Kidney epithelial cell (primary cell): Measurements from ENCODE around the gene HSPB1. TPM values are rescaled to one million over a fixed set of nuclear protein-coding genes. Genes with fewer than 3 reads are reported as not detected.
A peak's percentile ranks its signal among the peaks of the same experiment; 100 is the strongest.
"Not testable (repeated sequence)": the region's sequence is repeated elsewhere in the genome, so short reads cannot be mapped to it uniquely, and the experiment has no call there.

Source experiments
- DNase-seq: peaks from one replicate; pipeline ENCODE4 v3.0.0-alpha.2; 2010; ENCODE audit warnings: low read depth
- H3K27me3 ChIP-seq: 2 replicates; pipeline ENCODE4 v1.6.0; 2011; ENCODE audit warnings: low read length; ENCODE audit not compliant: control insufficient read depth, insufficient read depth
- H3K36me3 ChIP-seq: 2 replicates; pipeline ENCODE4 v1.5.1; 2011; ENCODE audit warnings: low read length; ENCODE audit not compliant: control insufficient read depth, insufficient read depth
- H3K4me3 ChIP-seq: 2 replicates; pipeline ENCODE4 v1.5.1; 2011; ENCODE audit warnings: low read depth, mild to moderate bottlenecking, control low read depth, low read length
- total RNA-seq: library from RNA; depleted of rRNA; stranded (reverse); fragments of >200 nt; gene quantifications from 2 replicates; pipeline ENCODE4 v1.2.3, GENCODE V29; 2015
- TF ChIP-seq, protein P1 (sequence below): IDR thresholded peaks from 2 replicates; pipeline ENCODE4 v1.5.1; 2011; ENCODE audit warnings: mild to moderate bottlenecking, moderate library complexity, low read length, control low read depth, inconsistent platforms; ENCODE audit not compliant: insufficient read depth, poor library complexity, severe bottlenecking

The HSPB1 gene
- total RNA-seq, 1 donor from 2014 or later: 138 TPM

DNA sequence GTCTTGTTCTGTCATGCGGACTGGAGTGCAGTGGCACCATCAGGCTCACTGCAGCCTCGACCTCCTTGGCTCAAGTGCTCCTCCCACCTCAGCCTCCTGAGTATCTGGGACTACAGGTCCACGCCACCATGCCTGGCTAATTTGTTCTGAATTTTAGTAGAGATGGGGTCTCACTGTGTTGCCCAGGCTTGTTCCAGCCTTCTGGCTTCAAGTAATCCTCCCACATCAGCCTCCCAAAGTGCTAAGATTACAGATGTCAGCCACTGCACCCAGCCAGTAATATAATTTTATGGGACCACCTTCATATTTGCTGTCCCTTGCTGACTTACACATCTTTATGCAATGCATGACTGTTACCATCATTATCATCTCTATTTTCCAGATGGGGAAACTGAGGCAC lies 1.5 kb upstream of the HSPB1 start:
- no peak overlapping the region for H3K4me3 ChIP-seq
- DNase-seq: no peak
- H3K27me3 ChIP-seq: no peaks in the 10 kb centered on the region
- no peaks in the 10 kb centered on the region for H3K36me3 ChIP-seq
- TF ChIP-seq, protein P1, sequence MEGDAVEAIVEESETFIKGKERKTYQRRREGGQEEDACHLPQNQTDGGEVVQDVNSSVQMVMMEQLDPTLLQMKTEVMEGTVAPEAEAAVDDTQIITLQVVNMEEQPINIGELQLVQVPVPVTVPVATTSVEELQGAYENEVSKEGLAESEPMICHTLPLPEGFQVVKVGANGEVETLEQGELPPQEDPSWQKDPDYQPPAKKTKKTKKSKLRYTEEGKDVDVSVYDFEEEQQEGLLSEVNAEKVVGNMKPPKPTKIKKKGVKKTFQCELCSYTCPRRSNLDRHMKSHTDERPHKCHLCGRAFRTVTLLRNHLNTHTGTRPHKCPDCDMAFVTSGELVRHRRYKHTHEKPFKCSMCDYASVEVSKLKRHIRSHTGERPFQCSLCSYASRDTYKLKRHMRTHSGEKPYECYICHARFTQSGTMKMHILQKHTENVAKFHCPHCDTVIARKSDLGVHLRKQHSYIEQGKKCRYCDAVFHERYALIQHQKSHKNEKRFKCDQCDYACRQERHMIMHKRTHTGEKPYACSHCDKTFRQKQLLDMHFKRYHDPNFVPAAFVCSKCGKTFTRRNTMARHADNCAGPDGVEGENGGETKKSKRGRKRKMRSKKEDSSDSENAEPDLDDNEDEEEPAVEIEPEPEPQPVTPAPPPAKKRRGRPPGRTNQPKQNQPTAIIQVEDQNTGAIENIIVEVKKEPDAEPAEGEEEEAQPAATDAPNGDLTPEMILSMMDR: no peak

DNA sequence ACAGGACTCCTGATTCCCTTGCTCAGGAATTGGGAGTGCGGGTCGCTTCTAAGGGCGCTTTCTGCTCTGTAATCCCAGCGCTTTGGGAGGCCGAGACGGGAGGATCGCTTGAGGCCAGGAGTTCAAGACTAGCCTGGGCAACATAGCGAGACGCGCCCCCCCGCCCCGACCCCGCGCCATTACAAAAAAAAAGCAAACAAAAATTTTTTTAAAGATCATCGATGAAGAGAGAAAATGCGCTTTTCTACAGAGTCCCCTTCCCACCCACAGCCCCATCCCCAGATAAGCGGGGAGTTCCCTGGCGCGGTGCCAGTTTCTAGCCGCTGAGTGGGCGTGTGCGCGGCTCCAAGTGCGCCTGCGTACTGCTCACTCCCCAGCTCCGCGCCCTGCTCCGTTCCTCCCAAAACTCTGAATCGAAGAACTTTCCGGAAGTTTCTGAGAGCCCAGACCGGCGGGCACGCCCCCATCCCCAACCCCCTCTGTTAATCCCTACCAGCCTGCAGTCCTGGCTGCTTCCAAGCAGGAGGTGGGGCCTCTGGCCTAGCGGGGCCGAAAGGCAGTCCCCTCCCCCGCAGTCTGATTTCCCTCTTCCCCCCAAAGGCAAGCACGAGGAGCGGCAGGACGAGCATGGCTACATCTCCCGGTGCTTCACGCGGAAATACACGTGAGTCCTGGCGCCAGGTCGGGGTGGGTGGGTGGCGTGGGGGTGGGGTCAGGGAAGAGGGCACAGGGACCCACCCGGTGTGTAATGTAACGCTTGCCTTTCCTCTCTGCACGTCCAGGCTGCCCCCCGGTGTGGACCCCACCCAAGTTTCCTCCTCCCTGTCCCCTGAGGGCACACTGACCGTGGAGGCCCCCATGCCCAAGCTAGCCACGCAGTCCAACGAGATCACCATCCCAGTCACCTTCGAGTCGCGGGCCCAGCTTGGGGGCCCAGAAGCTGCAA lies 1.0 kb downstream of the HSPB1 start:
- peak overlapping the region; percentile 77 for H3K4me3 ChIP-seq
- no peaks in the 10 kb centered on the region for H3K36me3 ChIP-seq
- H3K27me3 ChIP-seq: no peaks in the 10 kb centered on the region
- peak; percentile 79 for DNase-seq
- TF ChIP-seq, protein P1: no peak

DNA sequence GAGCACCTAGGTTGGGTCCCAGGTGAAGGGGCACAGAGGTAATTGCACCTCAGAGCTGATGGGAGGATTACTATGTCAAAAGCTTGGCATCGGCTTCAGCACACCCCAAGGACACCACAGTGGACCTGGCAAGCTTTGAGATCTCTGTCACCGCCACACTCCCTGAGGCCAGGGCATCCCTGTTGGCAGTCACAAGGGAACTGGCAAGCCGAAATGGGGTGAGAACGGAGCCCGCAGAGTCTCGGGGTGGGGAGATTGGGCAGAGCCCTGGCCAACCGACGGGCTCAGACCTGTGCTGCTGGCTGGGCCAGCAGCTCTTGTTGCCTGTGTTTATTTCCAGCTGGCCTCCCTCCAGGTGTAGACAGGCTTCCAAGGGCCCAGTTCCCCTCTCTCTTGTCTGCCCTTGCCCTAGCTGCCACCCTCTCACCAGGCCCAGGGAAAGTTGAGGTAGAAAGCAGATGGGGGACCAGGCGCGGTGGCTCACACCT lies 2.5 kb downstream of the HSPB1 start:
- Histone ChIP-seq H3K36me3 (no peaks in the 10 kb centered on the region), H3K4me3 (no peak overlapping the region), H3K27me3 (no peaks in the 10 kb centered on the region)
- no peak for DNase-seq
- TF ChIP-seq, protein P1: no peak

DNA sequence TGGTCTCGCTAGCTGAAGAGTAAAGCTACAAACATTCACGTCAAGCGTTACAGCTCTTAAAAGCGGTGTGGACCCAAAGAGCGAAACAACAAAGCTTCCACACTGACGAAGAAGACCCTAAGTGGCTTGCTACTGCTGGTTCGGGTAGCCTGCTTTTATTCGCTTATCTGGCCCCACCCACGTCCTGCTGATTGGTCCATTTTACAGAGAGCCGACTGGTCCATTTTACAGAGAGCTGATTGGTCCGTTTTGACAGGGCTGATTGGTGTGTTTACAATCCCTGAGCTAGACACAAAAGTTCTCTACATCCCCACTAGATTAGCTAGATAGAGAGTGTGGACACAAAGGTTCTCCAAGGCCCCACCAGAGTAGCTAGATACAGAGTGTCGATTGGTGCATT lies 6.4 kb downstream of the HSPB1 start:
- DNase-seq, H3K27me3 ChIP-seq, H3K36me3 ChIP-seq, H3K4me3 ChIP-seq: not testable (repeated sequence)

DNA sequence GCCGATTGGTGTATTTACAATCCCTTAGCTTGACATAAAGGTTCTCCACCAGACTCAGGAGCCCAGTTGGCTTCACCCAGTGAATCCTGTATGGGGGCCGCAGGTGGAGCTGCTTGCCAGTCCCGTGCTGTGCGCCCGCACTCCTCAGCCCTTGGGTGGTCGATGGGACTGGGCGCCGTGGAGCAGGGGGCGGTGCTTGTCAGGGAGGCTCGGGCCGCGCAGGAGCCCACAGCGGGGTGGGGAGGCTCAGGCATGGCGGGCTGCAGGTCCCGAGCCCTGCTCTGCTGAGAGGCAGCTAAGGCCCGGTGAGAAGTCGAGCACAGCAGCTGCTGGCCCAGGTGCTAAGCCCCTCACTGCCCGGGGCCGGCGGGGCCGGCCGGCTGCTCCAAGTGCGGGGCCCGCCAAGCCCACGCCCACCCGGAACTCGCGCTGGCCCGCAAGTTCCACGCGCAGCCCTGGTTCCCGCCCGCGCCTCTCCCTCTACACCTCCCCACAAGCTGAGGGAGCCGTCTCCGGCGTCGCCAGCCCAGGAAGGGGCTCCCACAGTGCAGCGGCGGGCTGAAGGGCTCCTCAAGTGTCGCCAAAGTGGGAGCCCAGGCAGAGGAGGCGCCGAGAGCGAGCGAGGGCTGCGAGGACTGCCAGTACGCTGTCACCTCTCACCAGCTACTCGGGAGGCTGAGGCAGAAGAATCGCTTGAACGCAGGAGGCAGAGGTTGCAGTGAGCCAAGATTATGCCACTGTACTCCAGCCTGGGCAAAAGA lies 7.0 kb downstream of the HSPB1 start:
- not testable (repeated sequence) for H3K4me3 ChIP-seq, DNase-seq, H3K27me3 ChIP-seq, H3K36me3 ChIP-seq

DNA sequence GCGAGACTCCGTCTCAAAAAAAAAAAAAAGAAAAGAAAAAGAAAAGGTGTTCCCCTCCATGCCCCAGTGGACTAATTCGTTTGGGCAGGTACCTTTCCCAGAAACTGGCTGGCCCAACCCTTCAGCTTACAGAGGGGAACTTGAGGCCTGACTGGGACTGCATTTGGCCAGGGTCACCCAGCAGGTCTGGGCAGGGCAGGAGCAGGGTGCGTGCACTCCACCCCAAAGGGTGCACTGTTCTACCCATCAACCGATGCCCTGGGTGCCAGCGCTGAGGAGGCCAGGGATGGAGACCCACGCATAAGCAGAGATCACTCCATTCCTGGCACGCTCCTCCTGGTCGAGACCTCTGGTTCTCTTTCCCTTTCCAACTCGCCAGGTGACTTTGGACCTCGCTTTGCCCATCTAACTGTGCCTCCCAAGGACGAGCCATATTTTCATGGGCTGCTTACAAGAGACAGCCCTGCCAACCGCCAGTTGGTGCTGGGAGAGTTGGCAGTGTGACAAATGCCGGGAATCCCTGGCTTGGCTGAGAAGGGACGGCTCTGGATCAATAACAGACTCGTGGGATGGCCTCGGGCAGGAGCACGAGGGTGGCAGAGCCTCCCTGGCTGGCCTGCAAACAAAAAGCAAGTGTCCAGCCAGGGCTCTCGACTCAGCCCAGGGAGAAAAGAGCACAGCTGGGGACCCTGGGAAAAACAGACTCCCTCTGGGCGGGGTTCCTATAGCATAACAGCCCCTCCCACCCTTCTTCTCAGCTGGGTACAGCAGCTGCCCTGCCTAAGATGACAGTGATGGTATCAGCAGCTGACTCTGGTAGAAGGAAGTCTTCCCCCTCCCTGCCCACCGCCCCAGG lies 7.9 kb downstream of the HSPB1 start:
- Histone ChIP-seq H3K27me3 (no peaks in the 10 kb centered on the region), H3K36me3 (no peaks in the 10 kb centered on the region), H3K4me3 (no peak overlapping the region)
- DNase-seq: no peak
- TF ChIP-seq, protein P1: no peak

DNA sequence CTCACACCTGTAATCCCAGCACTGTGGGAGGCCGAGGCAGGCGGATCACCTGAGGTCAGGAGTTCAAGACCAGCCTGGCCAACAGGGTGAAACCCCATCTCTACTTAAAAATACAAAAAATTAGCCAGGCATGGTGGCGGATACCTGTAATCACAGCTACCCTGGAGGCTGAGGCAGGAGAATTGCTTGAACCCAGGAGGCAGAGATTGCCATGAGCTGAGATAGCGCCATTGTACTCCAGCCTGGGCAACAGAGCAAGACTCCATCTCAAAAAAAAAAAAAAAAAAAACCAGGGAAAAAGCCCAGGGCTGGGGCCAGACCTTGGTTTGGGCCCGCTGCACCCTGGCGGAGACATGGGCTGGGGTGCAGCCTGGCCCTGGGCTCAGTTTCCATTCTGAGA lies 9.4 kb downstream of the HSPB1 start:
- DNase-seq, H3K36me3 ChIP-seq, H3K4me3 ChIP-seq, H3K27me3 ChIP-seq: not testable (repeated sequence)
